ENCODE measurements around the gene BOD1. TPM values are rescaled to one million over a fixed set of nuclear protein-coding genes. Genes with fewer than 3 reads are reported as not detected.

Gene BOD1
- total RNA-seq, 4 donors from 2014 or later = 46.3 to 53.3 (median 48.7) TPM

DNA sequence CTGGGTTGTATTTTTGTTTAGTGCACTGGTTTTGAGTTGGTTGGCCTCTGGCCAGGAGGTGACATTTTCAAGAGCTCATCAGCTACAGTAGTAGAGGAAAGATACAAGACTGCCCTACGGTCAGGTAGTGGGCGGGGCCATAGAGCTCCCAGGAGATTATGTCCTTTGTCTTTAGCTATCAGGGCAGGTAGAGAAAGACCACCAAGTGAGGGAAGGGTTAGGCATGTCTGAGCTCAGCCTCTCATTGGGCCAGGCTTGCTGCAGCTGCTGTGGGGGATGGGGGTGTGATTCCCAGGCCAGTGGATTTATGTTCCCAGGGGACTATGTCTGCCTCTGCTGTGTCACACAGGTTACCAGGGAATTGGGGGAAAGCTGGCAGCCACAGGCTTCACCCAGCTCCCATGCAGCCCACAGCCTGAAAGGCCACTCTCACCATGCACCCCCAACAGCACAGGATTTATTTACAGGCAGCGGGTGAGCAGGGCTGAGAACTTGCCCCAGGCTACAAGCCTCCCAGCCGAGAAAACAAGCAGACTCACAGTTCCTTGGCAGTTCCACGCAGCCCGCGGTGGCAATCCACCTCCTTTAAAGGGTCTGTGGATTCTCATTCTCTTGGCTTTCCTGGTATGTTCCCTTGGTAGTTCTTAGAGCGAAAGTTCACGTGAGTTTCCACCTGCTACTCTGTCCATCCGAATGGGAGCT is 37.5 kb upstream of the BOD1 start:
- H3K36me3 ChIP-seq = no peaks in the 10 kb centered on the region
- no peaks in the 10 kb centered on the region for H3K4me1 ChIP-seq
- H3K27me3 ChIP-seq = no peaks in the 10 kb centered on the region
- 80% methylated on average over 10 of the region's 10 CpGs for WGBS
- TF ChIP-seq, protein P1, sequence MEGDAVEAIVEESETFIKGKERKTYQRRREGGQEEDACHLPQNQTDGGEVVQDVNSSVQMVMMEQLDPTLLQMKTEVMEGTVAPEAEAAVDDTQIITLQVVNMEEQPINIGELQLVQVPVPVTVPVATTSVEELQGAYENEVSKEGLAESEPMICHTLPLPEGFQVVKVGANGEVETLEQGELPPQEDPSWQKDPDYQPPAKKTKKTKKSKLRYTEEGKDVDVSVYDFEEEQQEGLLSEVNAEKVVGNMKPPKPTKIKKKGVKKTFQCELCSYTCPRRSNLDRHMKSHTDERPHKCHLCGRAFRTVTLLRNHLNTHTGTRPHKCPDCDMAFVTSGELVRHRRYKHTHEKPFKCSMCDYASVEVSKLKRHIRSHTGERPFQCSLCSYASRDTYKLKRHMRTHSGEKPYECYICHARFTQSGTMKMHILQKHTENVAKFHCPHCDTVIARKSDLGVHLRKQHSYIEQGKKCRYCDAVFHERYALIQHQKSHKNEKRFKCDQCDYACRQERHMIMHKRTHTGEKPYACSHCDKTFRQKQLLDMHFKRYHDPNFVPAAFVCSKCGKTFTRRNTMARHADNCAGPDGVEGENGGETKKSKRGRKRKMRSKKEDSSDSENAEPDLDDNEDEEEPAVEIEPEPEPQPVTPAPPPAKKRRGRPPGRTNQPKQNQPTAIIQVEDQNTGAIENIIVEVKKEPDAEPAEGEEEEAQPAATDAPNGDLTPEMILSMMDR (IDR thresholded peaks at IDR 0.05) = no peak
- TF ChIP-seq POLR2A (IDR thresholded peaks at IDR 0.05) (no peak), EP300 (IDR thresholded peaks at IDR 0.05) (no peak), POLR2AphosphoS5 (IDR thresholded peaks at IDR 0.05) (no peak)
- no peak overlapping the region for H3K4me3 ChIP-seq
- peak in 1 of 2 donors; percentile 49 for DNase-seq (ENCODE audit: low spot score in 2 of 2)
- H3K27ac ChIP-seq = no peak overlapping the region
- H3K9me3 ChIP-seq = no peaks in the 10 kb centered on the region

DNA sequence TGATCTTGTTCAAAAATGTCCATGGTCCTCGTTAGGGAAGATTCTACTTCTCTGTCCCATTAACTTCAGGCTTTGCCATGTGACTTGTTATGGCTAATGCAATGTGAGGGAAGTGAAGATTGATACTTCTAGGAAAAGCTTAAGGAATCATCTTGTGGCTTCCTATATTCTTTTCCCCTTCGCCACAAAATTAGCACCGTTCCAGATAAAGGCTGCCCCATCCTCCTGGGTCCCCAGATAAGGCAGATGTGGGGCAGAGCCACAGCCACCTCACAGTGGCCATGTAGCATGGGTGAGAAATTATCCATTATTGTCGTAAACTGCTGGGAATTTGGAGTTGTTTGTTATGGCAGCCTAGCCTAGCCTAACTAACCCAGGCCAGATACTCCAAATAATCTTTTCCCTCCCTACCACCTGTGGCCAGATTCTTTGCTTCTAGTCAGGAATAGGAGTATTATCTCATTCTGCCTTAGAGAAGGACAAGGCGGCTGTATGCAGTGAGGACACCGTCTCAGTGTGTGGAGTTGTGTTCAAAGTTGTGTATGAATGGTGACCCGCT is 31.9 kb upstream of the BOD1 start:
- 80% methylated on average over 7 of the region's 7 CpGs for WGBS
- no peaks in the 10 kb centered on the region for H3K4me1 ChIP-seq

DNA sequence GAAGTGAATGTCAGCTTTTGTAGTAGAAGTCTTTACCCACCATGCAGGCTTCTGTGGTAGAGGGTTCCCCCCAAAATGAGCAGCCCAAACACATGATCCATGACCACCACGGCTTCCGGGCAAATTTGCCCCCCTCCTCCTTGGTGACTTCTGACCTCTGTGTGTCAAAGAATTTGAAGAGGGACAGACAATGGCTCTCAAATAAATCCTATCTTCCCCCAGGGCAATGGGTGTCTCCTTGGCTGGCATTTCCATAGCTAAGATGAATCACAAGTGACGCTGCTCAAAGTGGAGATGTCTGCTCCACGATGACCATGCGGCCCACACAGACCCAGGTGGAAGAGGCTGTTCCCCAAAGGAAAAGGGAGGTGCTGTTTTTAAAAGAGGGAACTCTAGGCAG is 30.2 kb upstream of the BOD1 start:
- peaks cover 2% of the 10 kb centered on the region for H3K27me3 ChIP-seq
- peak in 1 of 2 donors; percentile 47 for DNase-seq (ENCODE audit: low spot score in 2 of 2)
- no peaks in the 10 kb centered on the region for H3K36me3 ChIP-seq
- no peak overlapping the region for H3K4me3 ChIP-seq
- peak overlapping the region; percentile 18 for H3K27ac ChIP-seq
- no peak for TF ChIP-seq POLR2A (IDR thresholded peaks at IDR 0.05)
- TF ChIP-seq, protein P1 (IDR thresholded peaks at IDR 0.05) = no peak
- TF ChIP-seq EP300 (IDR thresholded peaks at IDR 0.05) = no peak
- no peak for TF ChIP-seq POLR2AphosphoS5 (IDR thresholded peaks at IDR 0.05)
- no peaks in the 10 kb centered on the region for H3K4me1 ChIP-seq
- 78% methylated on average over 5 of the region's 5 CpGs for WGBS
- H3K9me3 ChIP-seq = no peaks in the 10 kb centered on the region

More for the DNA sequence above, 31.9 kb upstream of the BOD1 start:
- no peaks in the 10 kb centered on the region for H3K9me3 ChIP-seq
- peak in 1 of 2 donors; percentile 16 for DNase-seq (ENCODE audit: low spot score in 2 of 2)
- no peak overlapping the region for H3K4me3 ChIP-seq
- H3K27ac ChIP-seq = no peak overlapping the region
- no peaks in the 10 kb centered on the region for H3K36me3 ChIP-seq
- TF ChIP-seq POLR2A (IDR thresholded peaks at IDR 0.05) = no peak
- no peak for TF ChIP-seq POLR2AphosphoS5 (IDR thresholded peaks at IDR 0.05)
- no peak for TF ChIP-seq EP300 (IDR thresholded peaks at IDR 0.05)
- TF ChIP-seq, protein P1 (IDR thresholded peaks at IDR 0.05) = no peak
- H3K27me3 ChIP-seq = peaks cover 2% of the 10 kb centered on the region

DNA sequence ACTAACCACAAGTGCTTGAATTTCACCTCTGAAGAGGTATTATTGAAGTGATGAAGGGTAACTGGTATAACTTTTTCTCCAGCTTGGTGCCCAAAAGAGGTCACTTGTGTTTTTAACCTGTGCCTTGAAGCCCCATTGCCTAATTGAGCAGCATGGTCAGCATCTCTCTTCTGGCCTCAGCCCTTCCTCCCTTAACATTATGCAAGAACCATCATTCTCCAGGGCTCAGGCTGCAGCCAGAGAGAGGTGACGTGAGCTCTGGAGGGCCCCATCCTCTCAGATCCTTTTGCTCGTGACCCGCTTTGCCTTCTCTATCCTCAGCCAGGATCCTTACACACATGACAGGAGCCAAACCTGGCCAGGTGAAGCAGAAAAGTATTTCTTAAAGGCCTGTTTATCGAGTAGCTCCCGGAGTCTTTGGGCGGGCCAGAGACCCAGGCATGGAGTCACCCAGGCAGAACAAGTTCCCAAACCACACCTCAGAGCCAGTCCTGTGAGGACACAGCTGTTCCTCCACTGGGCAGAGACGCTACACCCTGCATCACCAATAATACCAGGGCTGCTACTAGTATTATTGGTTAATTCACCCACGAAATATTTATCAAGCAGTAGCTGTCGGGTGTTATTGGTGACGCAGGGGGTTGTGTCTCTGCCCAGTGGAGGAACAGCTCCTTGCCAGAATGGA is 29.6 kb upstream of the BOD1 start:
- Histone ChIP-seq H3K36me3 (no peaks in the 10 kb centered on the region), H3K27me3 (peaks cover 2% of the 10 kb centered on the region), H3K27ac (peak overlapping the region; percentile 18), H3K9me3 (no peaks in the 10 kb centered on the region), H3K4me3 (no peak overlapping the region), H3K4me1 (no peaks in the 10 kb centered on the region)
- peak in 1 of 2 donors; percentile 35 for DNase-seq (ENCODE audit: low spot score in 2 of 2)
- 91% methylated on average over 10 of the region's 10 CpGs for WGBS
- no peak for TF ChIP-seq POLR2A (IDR thresholded peaks at IDR 0.05)
- TF ChIP-seq POLR2AphosphoS5 (IDR thresholded peaks at IDR 0.05) = no peak
- TF ChIP-seq EP300 (IDR thresholded peaks at IDR 0.05) = no peak
- TF ChIP-seq, protein P1 (IDR thresholded peaks at IDR 0.05) = no peak

DNA sequence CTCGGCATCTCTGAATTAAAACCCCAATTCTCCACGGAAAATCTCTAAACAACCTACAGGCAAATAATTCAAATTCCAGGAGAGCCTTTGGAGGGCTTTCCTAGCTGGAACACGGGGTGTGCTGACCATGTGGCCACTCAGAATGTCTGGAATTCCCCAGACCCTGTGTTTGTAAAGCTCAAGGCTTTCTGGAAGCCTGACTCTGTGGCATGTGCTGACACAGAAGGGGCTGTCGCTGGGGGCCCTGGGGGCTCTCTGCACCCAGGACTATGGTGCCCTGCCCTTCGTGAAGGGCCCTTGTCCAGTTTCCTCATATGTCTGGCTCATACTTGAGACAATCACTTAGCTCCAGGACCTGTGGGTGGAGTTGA is 29.0 kb upstream of the BOD1 start:
- 36% methylated on average over 5 of the region's 5 CpGs for WGBS

More for the DNA sequence above, 29.0 kb upstream of the BOD1 start:
- H3K4me1 ChIP-seq = no peaks in the 10 kb centered on the region
- no peaks in the 10 kb centered on the region for H3K36me3 ChIP-seq
- no peak overlapping the region for H3K4me3 ChIP-seq
- peak in 1 of 2 donors; percentile 40 for DNase-seq (ENCODE audit: low spot score in 2 of 2)
- TF ChIP-seq POLR2AphosphoS5 (IDR thresholded peaks at IDR 0.05) = no peak
- no peak for TF ChIP-seq POLR2A (IDR thresholded peaks at IDR 0.05)
- no peak overlapping the region for H3K27ac ChIP-seq
- peaks cover 2% of the 10 kb centered on the region for H3K27me3 ChIP-seq
- H3K9me3 ChIP-seq = no peaks in the 10 kb centered on the region
